GM10266 (cell line): ENCODE measurements around the gene SRSF2.

Experiments used
- DNase-seq: peaks from one replicate; pipeline ENCODE4 v3.0.0; 2012; ENCODE audit errors: extremely low spot score
- TF ChIP-seq, protein P1 (sequence below): IDR thresholded peaks from 2 replicates; pipeline ENCODE4 v1.5.1; 2012; ENCODE audit warnings: mild to moderate bottlenecking, low read depth; ENCODE audit not compliant: control insufficient read depth, insufficient read depth; ENCODE audit errors: missing control alignments

The SRSF2 gene

DNA sequence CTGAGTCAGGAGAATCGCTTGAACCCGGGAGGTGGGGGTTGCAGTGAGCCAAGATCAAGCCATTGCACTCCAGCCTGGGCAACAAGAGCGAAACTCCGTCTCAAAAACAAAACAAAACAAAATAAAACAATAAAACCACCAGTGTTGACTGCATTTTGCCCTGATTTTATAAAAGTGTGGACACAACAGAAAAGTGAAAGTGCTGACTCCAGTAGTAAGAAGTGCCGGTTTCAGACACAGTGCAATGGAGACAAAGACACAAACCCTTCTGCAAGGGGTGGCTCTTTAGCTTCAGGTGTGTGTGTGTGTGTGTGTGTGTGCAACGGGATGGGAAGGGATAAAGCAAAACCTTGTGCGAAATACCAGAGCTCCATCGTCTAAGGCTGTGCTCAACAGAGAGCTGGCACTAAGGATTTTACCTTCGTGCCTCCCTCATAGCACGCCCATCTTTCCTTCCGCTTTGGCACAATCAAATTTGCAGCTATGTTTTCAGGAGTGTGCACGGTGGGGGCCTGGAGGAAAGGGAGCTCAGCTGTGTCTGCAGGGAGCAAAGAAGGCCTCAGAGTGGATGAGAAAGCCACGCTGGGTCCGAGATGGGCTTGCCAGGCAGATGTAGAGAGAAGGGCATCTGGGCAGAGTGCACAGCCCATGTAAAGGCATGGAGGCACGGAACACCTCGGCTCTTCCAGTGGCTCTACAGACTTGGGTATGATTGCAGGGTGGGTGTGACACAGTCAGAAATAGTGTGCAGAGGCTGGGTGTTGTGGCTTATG is 41.9 kb downstream of the SRSF2 start:
- DNase-seq, result no peak
- TF ChIP-seq, protein P1, sequence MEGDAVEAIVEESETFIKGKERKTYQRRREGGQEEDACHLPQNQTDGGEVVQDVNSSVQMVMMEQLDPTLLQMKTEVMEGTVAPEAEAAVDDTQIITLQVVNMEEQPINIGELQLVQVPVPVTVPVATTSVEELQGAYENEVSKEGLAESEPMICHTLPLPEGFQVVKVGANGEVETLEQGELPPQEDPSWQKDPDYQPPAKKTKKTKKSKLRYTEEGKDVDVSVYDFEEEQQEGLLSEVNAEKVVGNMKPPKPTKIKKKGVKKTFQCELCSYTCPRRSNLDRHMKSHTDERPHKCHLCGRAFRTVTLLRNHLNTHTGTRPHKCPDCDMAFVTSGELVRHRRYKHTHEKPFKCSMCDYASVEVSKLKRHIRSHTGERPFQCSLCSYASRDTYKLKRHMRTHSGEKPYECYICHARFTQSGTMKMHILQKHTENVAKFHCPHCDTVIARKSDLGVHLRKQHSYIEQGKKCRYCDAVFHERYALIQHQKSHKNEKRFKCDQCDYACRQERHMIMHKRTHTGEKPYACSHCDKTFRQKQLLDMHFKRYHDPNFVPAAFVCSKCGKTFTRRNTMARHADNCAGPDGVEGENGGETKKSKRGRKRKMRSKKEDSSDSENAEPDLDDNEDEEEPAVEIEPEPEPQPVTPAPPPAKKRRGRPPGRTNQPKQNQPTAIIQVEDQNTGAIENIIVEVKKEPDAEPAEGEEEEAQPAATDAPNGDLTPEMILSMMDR, result no peak

DNA sequence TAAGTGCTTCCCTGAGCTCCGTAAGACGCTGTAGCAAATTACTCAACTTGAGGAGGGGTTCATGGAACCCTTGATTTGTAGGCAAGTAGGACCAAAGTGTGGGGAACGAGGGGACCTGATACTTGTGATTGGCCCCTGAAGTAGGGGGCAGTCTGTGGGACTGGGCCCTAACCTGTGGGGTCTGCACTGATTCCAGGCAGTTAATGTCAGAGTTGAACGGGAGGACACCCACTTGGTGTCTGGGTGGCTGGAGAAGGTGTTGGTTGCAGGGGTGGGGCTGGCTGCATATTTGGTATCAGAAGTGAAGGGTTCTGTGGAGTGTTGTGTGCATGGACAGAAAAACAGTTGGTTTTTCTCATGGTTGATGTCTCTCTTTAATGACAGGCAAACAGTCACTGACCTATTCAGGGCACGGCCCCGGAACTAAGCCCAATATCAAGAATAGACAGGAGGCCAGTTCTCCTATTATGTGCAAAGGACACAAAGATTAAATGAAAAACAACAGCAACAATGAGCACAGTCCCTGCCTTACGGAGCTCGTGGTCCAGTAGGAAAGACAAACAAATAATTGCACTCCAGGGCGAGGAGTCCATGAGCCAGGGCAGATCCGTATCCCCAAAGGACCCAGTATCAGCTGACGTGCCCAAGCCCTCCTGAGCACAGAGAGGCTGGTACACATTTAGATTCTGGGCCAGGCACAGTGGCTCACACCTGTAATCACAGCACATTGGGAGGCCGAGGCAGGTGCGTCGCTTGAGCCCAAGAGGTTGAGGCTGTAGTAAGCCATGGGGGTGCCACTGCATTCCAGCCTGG is 45.5 kb downstream of the SRSF2 start:
- TF ChIP-seq, protein P1, result no peak
- DNase-seq, result no peak

DNA sequence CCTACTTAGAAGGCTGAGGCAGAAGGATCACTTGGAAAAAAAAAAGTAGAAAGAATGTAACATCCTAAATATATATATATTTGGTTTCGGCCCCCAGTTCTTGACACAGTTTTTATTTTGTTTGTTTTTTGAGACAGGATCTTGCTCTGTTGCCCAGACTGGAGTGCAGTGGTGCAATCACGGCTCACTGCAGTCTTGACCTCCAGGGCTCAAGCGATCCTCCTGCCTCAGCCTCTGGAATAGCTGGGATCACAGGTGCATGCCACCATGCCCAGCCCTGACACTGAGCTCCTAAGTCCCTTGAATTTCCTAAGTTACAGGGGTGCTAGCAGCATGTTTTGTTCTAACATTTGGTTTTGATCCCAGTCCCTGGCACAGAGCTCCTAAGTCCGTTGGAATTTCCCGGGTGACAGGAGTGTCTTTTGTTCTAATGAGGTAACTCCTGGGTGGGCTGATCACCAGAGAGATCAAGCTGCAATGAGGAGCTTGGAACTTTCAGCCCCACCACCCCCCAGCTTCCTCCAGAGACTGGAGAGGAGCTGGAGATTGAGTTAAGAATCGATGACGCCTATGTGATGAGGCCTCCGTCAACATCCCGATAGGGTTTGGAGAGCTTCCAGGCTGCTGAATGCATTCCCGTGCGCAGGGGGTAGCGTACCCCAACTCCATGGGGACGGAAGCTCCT is 46.4 kb downstream of the SRSF2 start:
- TF ChIP-seq, protein P1, result no peak
- no peak for DNase-seq

DNA sequence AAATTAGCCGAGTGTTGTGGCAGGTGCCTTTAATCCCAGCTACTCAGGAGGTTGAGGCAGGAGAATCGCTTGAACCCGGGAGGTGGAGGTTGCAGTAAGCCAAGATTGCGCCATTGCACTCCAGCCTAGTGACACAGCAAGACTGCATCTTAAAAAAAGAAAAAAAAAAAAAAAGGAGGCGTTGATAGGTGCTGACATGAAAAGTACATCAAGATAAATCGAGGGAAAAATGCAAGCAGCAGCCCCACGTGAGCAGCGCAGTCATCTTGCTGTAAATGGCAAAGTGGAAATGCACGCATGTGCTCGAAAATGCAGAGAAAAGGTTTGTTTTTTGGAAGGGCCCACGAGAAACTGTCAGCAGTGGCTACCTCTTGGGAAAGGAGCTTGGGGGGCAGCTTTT is 47.3 kb downstream of the SRSF2 start:
- TF ChIP-seq, protein P1, result no peak
- DNase-seq, result no peak

DNA sequence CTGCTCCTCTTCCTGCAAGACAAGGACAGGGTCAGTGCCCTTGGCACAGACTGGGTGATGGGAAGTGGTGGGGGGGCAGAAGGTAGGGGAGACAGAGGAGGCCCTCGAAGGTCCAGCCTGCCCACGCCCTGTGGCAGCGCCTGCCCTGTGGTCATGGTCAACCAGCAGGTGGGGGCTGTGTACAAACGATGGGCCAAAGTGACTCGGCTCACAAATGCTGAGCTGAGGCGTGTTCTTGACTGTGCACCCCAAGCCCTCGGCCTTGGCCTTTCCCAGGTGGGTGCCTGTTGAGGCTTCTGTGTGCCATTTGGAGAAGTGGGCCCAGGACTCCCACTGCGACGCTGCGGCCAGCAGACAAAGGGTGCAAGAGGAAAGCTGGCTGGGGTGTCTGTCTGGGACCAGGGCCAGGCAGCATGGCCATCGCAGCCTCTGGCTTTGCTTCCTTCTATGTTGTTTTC is 48.9 kb downstream of the SRSF2 start:
- no peak for DNase-seq
- TF ChIP-seq, protein P1, result no peak

DNA sequence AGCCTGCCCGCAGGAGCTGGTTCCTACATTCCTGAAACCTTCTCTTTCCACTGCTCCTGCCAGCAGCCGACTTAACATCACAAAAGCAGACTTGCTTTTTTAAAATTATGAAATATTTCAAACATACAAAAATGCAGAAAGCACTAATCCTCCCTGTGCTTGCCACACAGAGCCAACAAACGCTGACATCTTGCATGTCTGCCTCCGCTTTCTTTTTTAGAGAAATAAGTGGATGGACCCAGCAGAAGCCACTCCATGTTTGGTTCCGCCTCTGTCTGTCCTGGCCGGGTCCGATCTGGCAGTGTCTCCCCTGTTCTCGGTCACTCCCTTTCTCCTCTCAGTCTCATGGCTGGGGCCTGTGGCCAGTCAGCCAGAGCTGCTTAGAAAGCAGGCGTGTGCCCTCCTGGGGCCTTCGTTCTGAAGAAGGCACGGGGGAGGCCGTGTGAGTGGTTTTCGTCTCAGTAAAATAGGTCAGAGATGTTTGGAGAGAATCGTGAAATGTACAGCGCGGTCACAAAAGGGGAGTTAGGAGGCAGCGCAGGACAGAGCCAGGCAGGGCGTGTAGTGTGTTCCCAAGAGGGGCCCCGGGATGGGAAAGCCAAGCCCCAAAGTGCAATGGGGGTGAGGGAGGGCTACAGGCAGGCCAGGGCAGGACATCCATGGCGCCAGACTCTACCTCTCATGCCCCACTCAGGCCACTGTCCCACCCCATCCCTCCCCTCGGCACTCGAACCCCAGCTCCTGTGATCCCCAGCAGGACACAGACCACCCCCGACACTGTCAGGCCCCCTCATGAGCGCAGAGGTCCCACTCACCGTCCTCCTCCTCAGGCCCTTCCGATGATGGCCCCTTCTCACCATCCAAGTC is 49.6 kb downstream of the SRSF2 start:
- TF ChIP-seq, protein P1, result no peak
- DNase-seq, result no peak
